ENCODE data around the gene ARHGAP15.

Gene ARHGAP15

GRCh38 chr2:143801561-143801960 is 672.3 kb downstream of the ARHGAP15 start:
- TF ChIP-seq SPI1 (IDR thresholded peaks at IDR 0.05; ENCODE audit: borderline replicate concordance, low read depth): no peak
- no peak for TF ChIP-seq GABPA (IDR thresholded peaks at IDR 0.05; ENCODE audit: low read depth)
- TF ChIP-seq, protein P1, sequence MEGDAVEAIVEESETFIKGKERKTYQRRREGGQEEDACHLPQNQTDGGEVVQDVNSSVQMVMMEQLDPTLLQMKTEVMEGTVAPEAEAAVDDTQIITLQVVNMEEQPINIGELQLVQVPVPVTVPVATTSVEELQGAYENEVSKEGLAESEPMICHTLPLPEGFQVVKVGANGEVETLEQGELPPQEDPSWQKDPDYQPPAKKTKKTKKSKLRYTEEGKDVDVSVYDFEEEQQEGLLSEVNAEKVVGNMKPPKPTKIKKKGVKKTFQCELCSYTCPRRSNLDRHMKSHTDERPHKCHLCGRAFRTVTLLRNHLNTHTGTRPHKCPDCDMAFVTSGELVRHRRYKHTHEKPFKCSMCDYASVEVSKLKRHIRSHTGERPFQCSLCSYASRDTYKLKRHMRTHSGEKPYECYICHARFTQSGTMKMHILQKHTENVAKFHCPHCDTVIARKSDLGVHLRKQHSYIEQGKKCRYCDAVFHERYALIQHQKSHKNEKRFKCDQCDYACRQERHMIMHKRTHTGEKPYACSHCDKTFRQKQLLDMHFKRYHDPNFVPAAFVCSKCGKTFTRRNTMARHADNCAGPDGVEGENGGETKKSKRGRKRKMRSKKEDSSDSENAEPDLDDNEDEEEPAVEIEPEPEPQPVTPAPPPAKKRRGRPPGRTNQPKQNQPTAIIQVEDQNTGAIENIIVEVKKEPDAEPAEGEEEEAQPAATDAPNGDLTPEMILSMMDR (IDR thresholded peaks at IDR 0.05; ENCODE audit: insufficient read depth, low read length): no peak
- TF ChIP-seq REST (IDR thresholded peaks at IDR 0.05; ENCODE audit: insufficient replicate concordance, low read depth): no peak
- TF ChIP-seq POLR2AphosphoS5 (IDR thresholded peaks at IDR 0.05; ENCODE audit: low read depth): no peak
- no peaks in the 10 kb centered on the region for H3K27me3 ChIP-seq (ENCODE audit: insufficient read depth, poor library complexity, severe bottlenecking)
- H3K27ac ChIP-seq (replicated peaks): no peak overlapping the region
- H3K4me3 ChIP-seq (replicated peaks; ENCODE audit: insufficient read depth, low read length): no peak overlapping the region
- DNase-seq (ENCODE audit: low read depth in 1 of 2, low spot score in 1 of 2): no peak

DNA sequence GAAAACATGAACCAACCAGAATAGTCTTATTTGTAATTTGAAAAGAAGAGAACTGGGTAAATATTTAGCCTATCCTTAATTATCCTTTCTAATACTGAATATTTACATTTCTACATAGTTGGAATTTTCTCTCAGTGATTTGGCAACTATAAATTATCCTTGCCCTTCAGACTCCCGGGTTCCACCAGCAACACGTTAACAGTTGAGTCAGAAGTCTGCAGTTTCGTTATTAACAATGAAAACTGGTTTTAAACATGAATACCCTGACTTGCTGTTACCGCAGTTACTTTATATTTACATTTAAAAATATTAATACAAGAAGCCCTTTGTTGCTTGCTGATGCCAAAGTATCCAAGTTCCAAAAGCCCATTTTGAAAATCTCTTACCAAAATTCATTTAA is 673.0 kb downstream of the ARHGAP15 start:
- no peak overlapping the region for H3K27ac ChIP-seq (replicated peaks)
- DNase-seq (ENCODE audit: low read depth in 1 of 2, low spot score in 1 of 2): no peak
- no peak overlapping the region for H3K4me3 ChIP-seq (replicated peaks; ENCODE audit: insufficient read depth, low read length)
- H3K27me3 ChIP-seq (ENCODE audit: insufficient read depth, poor library complexity, severe bottlenecking): no peaks in the 10 kb centered on the region
- TF ChIP-seq POLR2AphosphoS5 (IDR thresholded peaks at IDR 0.05; ENCODE audit: low read depth): no peak
- TF ChIP-seq, protein P1 (IDR thresholded peaks at IDR 0.05; ENCODE audit: insufficient read depth, low read length): no peak
- TF ChIP-seq REST (IDR thresholded peaks at IDR 0.05; ENCODE audit: insufficient replicate concordance, low read depth): no peak
- TF ChIP-seq SPI1 (IDR thresholded peaks at IDR 0.05; ENCODE audit: borderline replicate concordance, low read depth): no peak

GRCh38 chr2:143802871-143803650 is 673.8 kb downstream of the ARHGAP15 start:
- Histone ChIP-seq H3K27ac (replicated peaks) (no peak overlapping the region), H3K4me3 (replicated peaks; ENCODE audit: insufficient read depth, low read length) (no peak overlapping the region), H3K27me3 (ENCODE audit: insufficient read depth, poor library complexity, severe bottlenecking) (no peaks in the 10 kb centered on the region)
- TF ChIP-seq, protein P1 (IDR thresholded peaks at IDR 0.05; ENCODE audit: insufficient read depth, low read length): no peak
- TF ChIP-seq GABPA (IDR thresholded peaks at IDR 0.05; ENCODE audit: low read depth): no peak
- TF ChIP-seq SPI1 (IDR thresholded peaks at IDR 0.05; ENCODE audit: borderline replicate concordance, low read depth): no peak
- no peak for TF ChIP-seq POLR2AphosphoS5 (IDR thresholded peaks at IDR 0.05; ENCODE audit: low read depth)
- no peak for TF ChIP-seq REST (IDR thresholded peaks at IDR 0.05; ENCODE audit: insufficient replicate concordance, low read depth)
- no peak for DNase-seq (ENCODE audit: low read depth in 1 of 2, low spot score in 1 of 2)

Data from HL-60 (cell line).